ENCODE data around the gene PLEKHG2.

Gene PLEKHG2

GRCh38 chr19:39407660-39408391 is 4.6 kb upstream of the PLEKHG2 start:
- Histone ChIP-seq H3K79me1 (ENCODE audit: low read length) (peaks cover 44% of the 10 kb centered on the region), H3K36me3 (ENCODE audit: control insufficient read depth in 1 of 2, insufficient read depth in 2 of 2, low read length in 2 of 2) (peaks cover 12 to 13% of the 10 kb centered on the region in 2 experiments), H4K8ac (ENCODE audit: low read depth, low read length) (peak overlapping the region; percentile 43), H4K12ac (ENCODE audit: low read depth, low read length) (peak overlapping the region; percentile 58), H2AFZ (ENCODE audit: insufficient read depth, low read length, poor library complexity) (peak overlapping the region; percentile 19), H3K9me3 (ENCODE audit: insufficient read depth, low read depth, low read length) (no peaks in the 10 kb centered on the region), H2BK5ac (ENCODE audit: low read depth, low read length, poor library complexity) (peak overlapping the region; percentile 90), H3K27ac (ENCODE audit: low read depth, low read length) (peak overlapping the region; percentile 94), H3K79me2 (ENCODE audit: control insufficient read depth, insufficient read depth, low read length, poor library complexity) (peaks cover 36% of the 10 kb centered on the region), H3K14ac (ENCODE audit: low read length) (peak overlapping the region; percentile 50), H3K27me3 (ENCODE audit: insufficient read depth, low read length) (no peaks in the 10 kb centered on the region), H2AK5ac (ENCODE audit: low read length) (peak overlapping the region; percentile 95), H3K18ac (ENCODE audit: low read length) (peak overlapping the region; percentile 25), H3K9ac (ENCODE audit: low read length) (peak overlapping the region; percentile 97), H3K23ac (ENCODE audit: low read length) (no peak overlapping the region), H3K4me1 (ENCODE audit: control insufficient read depth in 1 of 2, insufficient read depth in 2 of 2, low read length in 2 of 2) (peaks cover 24 to 40% of the 10 kb centered on the region in 2 experiments), H2BK12ac (ENCODE audit: low read length) (peak overlapping the region; percentile 25), H3K4ac (ENCODE audit: low read depth, low read length) (peak overlapping the region; percentile 100), H4K91ac (ENCODE audit: low read depth, low read length) (peak overlapping the region; percentile 93), H3K4me3 (ENCODE audit: low read depth, low read length) (peak overlapping the region; percentile 96), H2BK120ac (ENCODE audit: insufficient read depth, low read length, poor library complexity) (peak overlapping the region; percentile 28), H3K4me2 (ENCODE audit: low read length) (peak overlapping the region; percentile 81)
- peak in 1 of 2 donors; percentile 38 for DNase-seq
- no CpG with 5 or more reads among the region's 40 CpGs for WGBS (ENCODE audit: extremely low coverage, insufficient coverage, insufficient read length)

- Histone ChIP-seq H2BK120ac (ENCODE audit: insufficient read depth, low read length, poor library complexity) (no peak overlapping the region), H3K4me1 (ENCODE audit: control insufficient read depth in 1 of 2, insufficient read depth in 2 of 2, low read length in 2 of 2) (peaks cover 20 to 34% of the 10 kb centered on the region in 2 experiments), H2BK5ac (ENCODE audit: low read depth, low read length, poor library complexity) (peak overlapping the region; percentile 47), H2AFZ (ENCODE audit: insufficient read depth, low read length, poor library complexity) (no peak overlapping the region), H4K12ac (ENCODE audit: low read depth, low read length) (no peak overlapping the region), H3K79me2 (ENCODE audit: control insufficient read depth, insufficient read depth, low read length, poor library complexity) (peaks cover 38% of the 10 kb centered on the region), H3K4me3 (ENCODE audit: low read depth, low read length) (peak overlapping the region; percentile 96), H3K14ac (ENCODE audit: low read length) (peak overlapping the region; percentile 47), H3K36me3 (ENCODE audit: control insufficient read depth in 1 of 2, insufficient read depth in 2 of 2, low read length in 2 of 2) (peaks cover 12 to 13% of the 10 kb centered on the region in 2 experiments), H3K27ac (ENCODE audit: low read depth, low read length) (peak overlapping the region; percentile 29), H3K9ac (ENCODE audit: low read length) (peak overlapping the region; percentile 37), H3K9me3 (ENCODE audit: insufficient read depth, low read depth, low read length) (no peaks in the 10 kb centered on the region), H3K23ac (ENCODE audit: low read length) (no peak overlapping the region), H4K91ac (ENCODE audit: low read depth, low read length) (peak overlapping the region; percentile 45), H3K4ac (ENCODE audit: low read depth, low read length) (peak overlapping the region; percentile 100), H3K27me3 (ENCODE audit: insufficient read depth, low read length) (no peaks in the 10 kb centered on the region), H3K18ac (ENCODE audit: low read length) (peak overlapping the region; percentile 20), H3K4me2 (ENCODE audit: low read length) (peak overlapping the region; percentile 81), H2AK5ac (ENCODE audit: low read length) (peak overlapping the region; percentile 24), H3K79me1 (ENCODE audit: low read length) (peaks cover 42% of the 10 kb centered on the region), H4K8ac (ENCODE audit: low read depth, low read length) (peak overlapping the region; percentile 11), H2BK12ac (ENCODE audit: low read length) (peak overlapping the region; percentile 23)
- peak in 1 of 2 donors; percentile 48 for DNase-seq
- no CpG with 5 or more reads among the region's 20 CpGs for WGBS (ENCODE audit: extremely low coverage, insufficient coverage, insufficient read length)
Measured at GRCh38 chr19:39408392-39409207, 3.9 kb upstream of the PLEKHG2 start.

GRCh38 chr19:39409208-39410016 is 3.1 kb upstream of the PLEKHG2 start:
- H2BK120ac ChIP-seq (ENCODE audit: insufficient read depth, low read length, poor library complexity) = peak overlapping the region; percentile 96
- peak overlapping the region; percentile 83 for H4K12ac ChIP-seq (ENCODE audit: low read depth, low read length)
- peak; percentile 78 to 89 for DNase-seq
- H3K14ac ChIP-seq (ENCODE audit: low read length) = peak overlapping the region; percentile 95
- peaks cover 12 to 13% of the 10 kb centered on the region in 2 experiments for H3K36me3 ChIP-seq (ENCODE audit: control insufficient read depth in 1 of 2, insufficient read depth in 2 of 2, low read length in 2 of 2)
- H3K23ac ChIP-seq (ENCODE audit: low read length) = no peak overlapping the region
- peaks cover 42% of the 10 kb centered on the region for H3K79me1 ChIP-seq (ENCODE audit: low read length)
- H4K91ac ChIP-seq (ENCODE audit: low read depth, low read length) = peak overlapping the region; percentile 97
- H2BK5ac ChIP-seq (ENCODE audit: low read depth, low read length, poor library complexity) = peak overlapping the region; percentile 92
- H3K27me3 ChIP-seq (ENCODE audit: insufficient read depth, low read length) = no peaks in the 10 kb centered on the region
- peak overlapping the region; percentile 98 for H3K27ac ChIP-seq (ENCODE audit: low read depth, low read length)
- H3K4me1 ChIP-seq (ENCODE audit: control insufficient read depth in 1 of 2, insufficient read depth in 2 of 2, low read length in 2 of 2) = peaks cover 23 to 31% of the 10 kb centered on the region in 2 experiments
- H2BK12ac ChIP-seq (ENCODE audit: low read length) = no peak overlapping the region
- H3K4me2 ChIP-seq (ENCODE audit: low read length) = peak overlapping the region; percentile 93
- peaks cover 44% of the 10 kb centered on the region for H3K79me2 ChIP-seq (ENCODE audit: control insufficient read depth, insufficient read depth, low read length, poor library complexity)
- H2AFZ ChIP-seq (ENCODE audit: insufficient read depth, low read length, poor library complexity) = peak overlapping the region; percentile 20
- peak overlapping the region; percentile 93 for H4K8ac ChIP-seq (ENCODE audit: low read depth, low read length)
- WGBS (ENCODE audit: extremely low coverage, insufficient coverage, insufficient read length) = no CpG with 5 or more reads among the region's 52 CpGs
- H3K4me3 ChIP-seq (ENCODE audit: low read depth, low read length) = peak overlapping the region; percentile 65
- H3K4ac ChIP-seq (ENCODE audit: low read depth, low read length) = peak overlapping the region; percentile 28
- peak overlapping the region; percentile 64 for H3K18ac ChIP-seq (ENCODE audit: low read length)
- H3K9ac ChIP-seq (ENCODE audit: low read length) = peak overlapping the region; percentile 91
- peak overlapping the region; percentile 91 for H2AK5ac ChIP-seq (ENCODE audit: low read length)
- no peaks in the 10 kb centered on the region for H3K9me3 ChIP-seq (ENCODE audit: insufficient read depth, low read depth, low read length)
